T1000 (cell line): ENCODE measurements around the gene SLC23A2.

Experiments
- DNase-seq: peaks from one replicate; lab custom pipeline; 2025; ENCODE audit warnings: mixed read lengths; lab: John Stamatoyannopoulos, UW

SLC23A2 gene

GRCh38 chr20:4844751-4845465, 156.4 kb downstream of the SLC23A2 start:
- DNase-seq: no peak

GRCh38 chr20:4844325-4844724, 157.0 kb downstream of the SLC23A2 start:
- no peak for DNase-seq

- no peak for DNase-seq
These were observed 160.5 kb downstream of the SLC23A2 start for GRCh38 chr20:4840801-4841200.

GRCh38 chr20:4838526-4838925, 162.8 kb downstream of the SLC23A2 start:
- DNase-seq: no peak

- no peak for DNase-seq
These were observed 163.6 kb downstream of the SLC23A2 start for GRCh38 chr20:4837760-4838159.

GRCh38 chr20:4836935-4837334, 164.4 kb downstream of the SLC23A2 start:
- no peak for DNase-seq

GRCh38 chr20:4836473-4836872, 164.8 kb downstream of the SLC23A2 start:
- DNase-seq: no peak

- DNase-seq: no peak
These were observed 165.8 kb downstream of the SLC23A2 start for GRCh38 chr20:4835244-4836177.

GRCh38 chr20:4833074-4833728, 168.1 kb downstream of the SLC23A2 start:
- DNase-seq: no peak

GRCh38 chr20:4832469-4832868, 168.8 kb downstream of the SLC23A2 start:
- DNase-seq: no peak

- DNase-seq: no peak
These were observed 170.6 kb downstream of the SLC23A2 start for GRCh38 chr20:4830696-4831095.

GRCh38 chr20:4830259-4830658, 171.1 kb downstream of the SLC23A2 start:
- DNase-seq: no peak

GRCh38 chr20:4829514-4830215, 171.6 kb downstream of the SLC23A2 start:
- no peak for DNase-seq

- DNase-seq: no peak
These were observed 172.3 kb downstream of the SLC23A2 start for GRCh38 chr20:4828830-4829513.

GRCh38 chr20:4821590-4821989, 179.7 kb downstream of the SLC23A2 start:
- no peak for DNase-seq

GRCh38 chr20:4820806-4821518, 180.3 kb downstream of the SLC23A2 start:
- peak; percentile 32 for DNase-seq

GRCh38 chr20:4819901-4820300, 181.4 kb downstream of the SLC23A2 start:
- no peak for DNase-seq

GRCh38 chr20:4817230-4817671, 184.1 kb downstream of the SLC23A2 start:
- no peak for DNase-seq

GRCh38 chr20:4815628-4816027, 185.7 kb downstream of the SLC23A2 start:
- no peak for DNase-seq

- DNase-seq: no peak
These were observed 186.5 kb downstream of the SLC23A2 start for GRCh38 chr20:4814696-4815252.
